22Rv1 (cell line): ENCODE measurements around the gene NOS1AP.

Experiments
- ZFX ChIP-seq: fragments of 450-650 bp; IDR thresholded peaks from 2 replicates; pipeline ENCODE4 v1.6.1; 2017; ENCODE audit warnings: antibody characterized with exemption, borderline replicate concordance
- TF ChIP-seq, protein P1 (sequence below): fragments of 450-650 bp; IDR thresholded peaks from 2 replicates; pipeline ENCODE4 v1.5.1; 2017; ENCODE audit warnings: mild to moderate bottlenecking

DNA sequence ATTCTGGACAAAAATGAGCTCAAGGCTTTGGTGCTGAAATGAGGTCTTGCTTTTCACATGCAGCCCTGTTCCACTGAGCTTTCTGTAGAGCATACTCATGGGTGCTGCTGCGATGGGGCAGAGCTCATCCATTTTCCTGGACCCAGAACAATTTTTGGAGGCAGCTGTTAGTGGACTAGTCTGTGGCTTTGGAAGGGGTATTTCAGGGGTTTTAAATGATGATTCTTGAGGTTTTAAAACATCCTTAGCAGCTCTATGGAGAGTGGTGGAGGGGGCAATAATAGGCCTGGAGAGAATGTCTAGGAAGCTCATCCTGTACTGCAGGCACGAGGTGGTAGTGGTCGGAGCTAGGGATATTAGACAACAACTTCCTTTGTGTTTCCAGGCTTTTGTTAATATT is 16.5 kb downstream of the NOS1AP start:
- TF ChIP-seq, protein P1, sequence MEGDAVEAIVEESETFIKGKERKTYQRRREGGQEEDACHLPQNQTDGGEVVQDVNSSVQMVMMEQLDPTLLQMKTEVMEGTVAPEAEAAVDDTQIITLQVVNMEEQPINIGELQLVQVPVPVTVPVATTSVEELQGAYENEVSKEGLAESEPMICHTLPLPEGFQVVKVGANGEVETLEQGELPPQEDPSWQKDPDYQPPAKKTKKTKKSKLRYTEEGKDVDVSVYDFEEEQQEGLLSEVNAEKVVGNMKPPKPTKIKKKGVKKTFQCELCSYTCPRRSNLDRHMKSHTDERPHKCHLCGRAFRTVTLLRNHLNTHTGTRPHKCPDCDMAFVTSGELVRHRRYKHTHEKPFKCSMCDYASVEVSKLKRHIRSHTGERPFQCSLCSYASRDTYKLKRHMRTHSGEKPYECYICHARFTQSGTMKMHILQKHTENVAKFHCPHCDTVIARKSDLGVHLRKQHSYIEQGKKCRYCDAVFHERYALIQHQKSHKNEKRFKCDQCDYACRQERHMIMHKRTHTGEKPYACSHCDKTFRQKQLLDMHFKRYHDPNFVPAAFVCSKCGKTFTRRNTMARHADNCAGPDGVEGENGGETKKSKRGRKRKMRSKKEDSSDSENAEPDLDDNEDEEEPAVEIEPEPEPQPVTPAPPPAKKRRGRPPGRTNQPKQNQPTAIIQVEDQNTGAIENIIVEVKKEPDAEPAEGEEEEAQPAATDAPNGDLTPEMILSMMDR, result no peak
- no peak for TF ChIP-seq ZFX
